A549 (cell line): ENCODE measurements around the gene SCUBE1. TPM values are rescaled to one million over a fixed set of nuclear protein-coding genes. Genes with fewer than 3 reads are reported as not detected.

Experiments
- ATAC-seq, 2 experiments: fragments of 200-7000 bp in 1 of 2; fragments of >200 bp in 1 of 2; cut with Nextera tagmentation in 1 of 2; cut with Tn5 transposase in 1 of 2; 3 replicates each; pipeline versions ENCODE4 v1.8.0 to v1.9.1; 2018 to 2020; ENCODE audit warnings: mild to moderate bottlenecking in 1 of 2, moderate library complexity in 1 of 2
- CTCF ChIA-PET: fragments of 300-600 bp; sonication (Branson Sonifier 250); formaldehyde crosslinking; extraction: SDS; loops from one replicate; lab custom pipeline; 2021; ENCODE audit warnings: antibody characterized with exemption, inconsistent platforms; lab: Yijun Ruan, JAX
- POLR2A ChIA-PET: fragments of 350-600 bp; formaldehyde crosslinking; extraction: SDS; loops from one replicate; lab custom pipeline; 2021; ENCODE audit warnings: antibody characterized with exemption, inconsistent platforms; lab: Yijun Ruan, JAX
- DNase-seq, 2 experiments: peaks; one replicate each; pipeline versions ENCODE4 v3.0.0 to v3.0.0-alpha.2; 2011 to 2016; ENCODE audit warnings: low read depth in 1 of 2, low spot score in 1 of 2
- FAIRE-seq: peaks from 2 replicates; lab custom pipeline; 2011; peaks lifted over from hg19 to GRCh38; lab: Jason Lieb, UNC
- H3K27ac ChIP-seq, 2 experiments: fragments of >200 bp; sonication (Bioruptor Twin); formaldehyde crosslinking; 3 replicates each; pipeline ENCODE4 v1.5.1; 2016 to 2017
- H3K4me1 ChIP-seq: fragments of >200 bp; sonication (Bioruptor Twin); formaldehyde crosslinking; 3 replicates; pipeline ENCODE4 v1.6.1; 2016
- H3K4me2 ChIP-seq: fragments of >200 bp; sonication (Bioruptor Twin); formaldehyde crosslinking; 3 replicates; pipeline ENCODE4 v1.6.1; 2016
- H3K4me3 ChIP-seq: fragments of >200 bp; sonication (Bioruptor Twin); formaldehyde crosslinking; 3 replicates; pipeline ENCODE4 v1.5.1; 2016
- H3K9me3 ChIP-seq: fragments of >200 bp; sonication (Bioruptor Twin); formaldehyde crosslinking; 3 replicates; pipeline ENCODE4 v1.6.1; 2016
- ESRRA ChIP-seq: fragments of 150-350 bp; IDR thresholded peaks from 2 replicates; pipeline ENCODE4 v1.6.1; 2014; ENCODE audit warnings: mild to moderate bottlenecking, low read length, borderline replicate concordance
- GATA3 ChIP-seq: IDR thresholded peaks from 2 replicates; pipeline ENCODE4 v1.6.1; 2012; ENCODE audit warnings: borderline replicate concordance
- HDAC2 ChIP-seq: fragments of 200-600 bp; sonication (generic); IDR thresholded peaks from 2 replicates; pipeline ENCODE4 v1.6.1; 2016
- HOXA7 ChIP-seq: fragments of 250-450 bp; sonication (Bioruptor Pico); IDR thresholded peaks from 2 replicates; pipeline ENCODE4 v1.5.0; 2020; ENCODE audit warnings: mild to moderate bottlenecking, moderate library complexity
- JUN ChIP-seq, 2 experiments: fragments of >200 bp; sonication (Bioruptor Twin); formaldehyde crosslinking; IDR thresholded peaks; 2 replicates in 1 of 2; 3 replicates in 1 of 2; pipeline ENCODE4 v1.6.1; 2016 to 2017
- MAFK ChIP-seq: fragments of 450-650 bp; IDR thresholded peaks from 2 replicates; pipeline ENCODE4 v1.6.1; 2014; ENCODE audit not compliant: partially characterized antibody
- MYC ChIP-seq: IDR thresholded peaks from 2 replicates; pipeline ENCODE4 v1.6.1; 2012; ENCODE audit warnings: mild to moderate bottlenecking, inconsistent platforms, low read length, improper control_type of control experiment, borderline replicate concordance
- POLR2A ChIP-seq: IDR thresholded peaks from 2 replicates; pipeline ENCODE4 v1.6.1; 2012; ENCODE audit warnings: mild to moderate bottlenecking, low read length
- SREBF2 ChIP-seq: fragments of 450-650 bp; IDR thresholded peaks from 2 replicates; pipeline ENCODE4 v1.6.1; 2014; ENCODE audit warnings: mild to moderate bottlenecking, moderate library complexity
- TFCP2L1 ChIP-seq: fragments of 250-450 bp; sonication (Bioruptor Pico); IDR thresholded peaks from 2 replicates; pipeline ENCODE4 v1.5.0; 2021; ENCODE audit warnings: mild to moderate bottlenecking
- TP53 ChIP-seq: fragments of 250-450 bp; sonication (Bioruptor Pico); IDR thresholded peaks from 2 replicates; pipeline ENCODE4 v1.5.0; 2021; ENCODE audit warnings: mild to moderate bottlenecking, moderate library complexity
- ZC3H11A ChIP-seq: fragments of 450-650 bp; IDR thresholded peaks from 2 replicates; pipeline ENCODE4 v1.6.1; 2014; ENCODE audit warnings: antibody characterized with exemption, mild to moderate bottlenecking
- ZFP36 ChIP-seq: fragments of 450-650 bp; IDR thresholded peaks from 2 replicates; pipeline ENCODE4 v1.6.1; 2014; ENCODE audit warnings: borderline replicate concordance; ENCODE audit not compliant: partially characterized antibody
- WGBS: methylation state at CpG from one replicate; pipeline ENCODE4 v1.1.6; 2017; ENCODE audit errors: missing lambda C conversion rate; 5-methylcytosine and 5-hydroxymethylcytosine counted together
- polyA plus RNA-seq, 4 experiments: library from polyadenylated mRNA; depleted of rRNA in 3 of 4; stranded (reverse); fragments of >200 nt; fragmentation: RNase III in 1 of 4; extraction: RNeasy Plus Mini Kit Qiagen cat#74134 plus additional on column Dnase treatment in 1 of 4; gene quantifications; 2 replicates in 3 of 4; 3 replicates in 1 of 4; pipeline ENCODE4 v1.2.3, GENCODE V29; 2011 to 2017
- TF ChIP-seq, protein P1 (sequence below): fragments of 450-650 bp; IDR thresholded peaks from 2 replicates; pipeline ENCODE4 v1.6.1; 2014; ENCODE audit warnings: antibody characterized with exemption
- TF ChIP-seq, protein P2 (sequence below): IDR thresholded peaks from 2 replicates; pipeline ENCODE4 v1.6.1; 2012
- TF ChIP-seq, protein P3 (sequence below): fragments of >200 bp; sonication (Bioruptor Twin); formaldehyde crosslinking; IDR thresholded peaks from 3 replicates; pipeline ENCODE4 v1.6.1; 2016
- TF ChIP-seq, protein P4 (sequence below): fragments of 150-350 bp; IDR thresholded peaks from 2 replicates; pipeline ENCODE4 v1.6.1; 2014; ENCODE audit warnings: low read depth, mild to moderate bottlenecking, low read length
- TF ChIP-seq, protein P5 (sequence below): fragments of >200 bp; sonication (Bioruptor Twin); formaldehyde crosslinking; IDR thresholded peaks from 2 replicates; pipeline ENCODE4 v1.6.1; 2016

Gene SCUBE1
- polyA plus RNA-seq, 2 of the 4 experiments (the other 2 are of a cell fraction): 0.01 to 0.12 TPM

DNA sequence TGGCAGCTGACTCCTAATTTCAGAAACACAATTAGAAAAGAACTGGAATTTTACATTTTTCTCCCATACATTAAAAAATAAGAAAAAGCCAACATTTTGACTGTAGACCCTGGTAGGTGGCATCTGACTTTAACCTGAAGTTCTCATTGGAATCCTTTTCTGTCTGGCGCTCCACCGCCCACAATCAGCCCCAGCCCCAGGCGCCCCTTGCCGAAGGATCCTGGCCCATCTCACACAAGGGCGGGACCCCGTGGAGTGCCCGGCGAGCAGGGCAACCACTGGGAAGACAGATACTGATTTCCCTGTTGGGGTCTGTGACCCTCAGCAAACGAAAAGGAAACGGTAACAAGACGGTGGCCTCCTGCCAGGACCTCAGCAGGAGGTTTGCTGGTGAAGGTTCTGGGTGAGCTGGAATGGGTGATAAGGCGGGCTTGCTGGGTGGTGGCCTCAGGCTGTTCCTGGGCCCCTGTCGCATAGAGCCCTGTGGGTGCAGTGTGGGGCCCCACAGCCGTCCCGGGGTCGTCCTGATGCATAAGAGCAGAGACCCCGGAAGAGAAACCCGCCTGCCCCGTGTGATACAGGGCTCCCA, 176.1 kb downstream of the SCUBE1 start:
- ChIA-PET POLR2A (no interaction called here), CTCF (no interaction called here)
- WGBS: 93% methylated on average over 19 of the region's 19 CpGs
- FAIRE-seq (no peak), ATAC-seq (no peak), DNase-seq (no peak)
- H3K9me3 ChIP-seq: no peaks in the 10 kb centered on the region
- no peak overlapping the region for H3K4me2 ChIP-seq
- TF ChIP-seq JUN (IDR thresholded peaks at IDR 0.05) (no peak), GATA3 (no peak), MAFK (no peak)
- no peak overlapping the region for H3K27ac ChIP-seq
- H3K4me1 ChIP-seq: no peaks in the 10 kb centered on the region
- H3K4me3 ChIP-seq: no peak overlapping the region

DNA sequence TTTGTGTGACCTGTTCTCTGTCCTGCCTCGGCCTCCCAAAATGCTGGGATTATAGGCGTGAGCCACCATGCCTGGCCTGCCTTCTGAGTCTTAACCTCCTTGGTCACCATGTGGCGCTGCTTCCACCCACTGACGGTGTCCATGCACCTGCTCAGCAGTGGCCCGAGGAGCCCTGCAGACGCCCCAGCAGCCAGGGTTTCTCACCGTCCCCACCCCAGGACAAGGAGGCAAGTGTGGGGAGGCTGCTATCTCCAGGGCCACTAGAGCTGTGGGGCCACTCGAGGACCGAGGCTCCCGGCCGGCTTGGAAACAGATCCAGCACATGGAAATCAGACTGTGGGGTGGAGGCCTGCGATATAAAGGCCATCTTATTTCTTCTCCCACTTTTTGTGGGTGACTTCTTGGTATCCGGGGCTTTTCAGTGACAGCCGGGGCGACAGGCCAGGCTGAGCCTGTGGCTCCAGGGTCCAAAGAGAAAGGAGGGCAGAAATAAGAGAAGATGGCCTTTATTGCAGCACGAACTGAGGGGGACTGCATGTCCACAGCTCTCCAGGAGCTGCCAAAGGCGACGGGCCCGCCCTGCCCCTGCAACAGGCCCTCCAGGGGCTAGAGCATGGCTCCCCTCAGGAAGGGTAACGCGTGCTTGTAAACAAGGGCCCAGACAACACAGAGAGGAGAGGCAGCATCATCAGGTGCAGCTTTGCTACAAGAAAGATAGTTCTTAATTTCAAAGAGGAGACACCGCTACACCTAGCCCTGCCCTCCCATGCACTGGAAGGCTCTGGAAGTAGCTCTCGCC, 176.8 kb downstream of the SCUBE1 start:
- TF ChIP-seq, protein P1, sequence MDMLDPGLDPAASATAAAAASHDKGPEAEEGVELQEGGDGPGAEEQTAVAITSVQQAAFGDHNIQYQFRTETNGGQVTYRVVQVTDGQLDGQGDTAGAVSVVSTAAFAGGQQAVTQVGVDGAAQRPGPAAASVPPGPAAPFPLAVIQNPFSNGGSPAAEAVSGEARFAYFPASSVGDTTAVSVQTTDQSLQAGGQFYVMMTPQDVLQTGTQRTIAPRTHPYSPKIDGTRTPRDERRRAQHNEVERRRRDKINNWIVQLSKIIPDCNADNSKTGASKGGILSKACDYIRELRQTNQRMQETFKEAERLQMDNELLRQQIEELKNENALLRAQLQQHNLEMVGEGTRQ: no peak
- TF ChIP-seq ZC3H11A: no peak
- TF ChIP-seq, protein P2, sequence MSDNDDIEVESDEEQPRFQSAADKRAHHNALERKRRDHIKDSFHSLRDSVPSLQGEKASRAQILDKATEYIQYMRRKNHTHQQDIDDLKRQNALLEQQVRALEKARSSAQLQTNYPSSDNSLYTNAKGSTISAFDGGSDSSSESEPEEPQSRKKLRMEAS: no peak
- no peak for TF ChIP-seq TP53 (CRISPR knock-in tag)
- no peak for TF ChIP-seq TFCP2L1 (CRISPR knock-in tag)
- TF ChIP-seq HOXA7 (CRISPR knock-in tag): no peak
- TF ChIP-seq ZFP36: no peak
- TF ChIP-seq, protein P3, sequence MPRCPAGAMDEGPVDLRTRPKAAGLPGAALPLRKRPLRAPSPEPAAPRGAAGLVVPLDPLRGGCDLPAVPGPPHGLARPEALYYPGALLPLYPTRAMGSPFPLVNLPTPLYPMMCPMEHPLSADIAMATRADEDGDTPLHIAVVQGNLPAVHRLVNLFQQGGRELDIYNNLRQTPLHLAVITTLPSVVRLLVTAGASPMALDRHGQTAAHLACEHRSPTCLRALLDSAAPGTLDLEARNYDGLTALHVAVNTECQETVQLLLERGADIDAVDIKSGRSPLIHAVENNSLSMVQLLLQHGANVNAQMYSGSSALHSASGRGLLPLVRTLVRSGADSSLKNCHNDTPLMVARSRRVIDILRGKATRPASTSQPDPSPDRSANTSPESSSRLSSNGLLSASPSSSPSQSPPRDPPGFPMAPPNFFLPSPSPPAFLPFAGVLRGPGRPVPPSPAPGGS: no peak
- no peak for TF ChIP-seq POLR2A
- ATAC-seq: no peak
- POLR2A ChIA-PET: interaction anchor here (0.5 kb wide), 1 partner anchor 16 kb away, joined by 3 read pairs; no protein-coding TSS in a partner anchor
- no peak overlapping the region for H3K4me2 ChIP-seq
- no peak overlapping the region for H3K4me3 ChIP-seq
- CTCF ChIA-PET: no interaction called here
- H3K9me3 ChIP-seq: no peaks in the 10 kb centered on the region
- DNase-seq: no peak
- no peaks in the 10 kb centered on the region for H3K4me1 ChIP-seq
- WGBS: 91% methylated on average over 18 of the region's 23 CpGs
- no peak overlapping the region for H3K27ac ChIP-seq
- FAIRE-seq: no peak

DNA sequence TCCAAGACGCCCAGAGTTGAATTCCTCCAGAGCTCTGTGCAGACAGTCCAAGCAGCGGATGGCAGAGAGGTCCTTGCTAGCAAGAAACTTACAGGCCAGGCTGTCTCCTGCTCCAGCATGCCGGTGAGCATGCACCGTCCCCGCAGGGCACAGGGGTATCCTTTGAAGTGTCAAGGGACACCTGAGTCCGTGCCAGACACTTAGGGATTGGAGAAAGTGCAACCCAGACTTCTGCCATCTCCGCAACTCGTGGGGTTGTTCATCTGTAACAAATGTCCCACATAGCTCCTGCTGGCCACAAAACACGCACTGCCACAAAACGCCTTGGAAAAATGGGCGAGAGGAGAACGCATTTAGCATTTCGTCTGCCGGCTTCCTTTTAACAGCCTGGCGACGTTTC, 178.5 kb downstream of the SCUBE1 start:
- no peak overlapping the region for H3K4me3 ChIP-seq
- H3K27ac ChIP-seq: no peak overlapping the region
- WGBS: 77% methylated on average over 14 of the region's 16 CpGs
- DNase-seq (no peak), ATAC-seq (no peak; a peak in 1 of 6 replicates), FAIRE-seq (no peak)
- H3K4me1 ChIP-seq: no peaks in the 10 kb centered on the region
- TF ChIP-seq, protein P4, sequence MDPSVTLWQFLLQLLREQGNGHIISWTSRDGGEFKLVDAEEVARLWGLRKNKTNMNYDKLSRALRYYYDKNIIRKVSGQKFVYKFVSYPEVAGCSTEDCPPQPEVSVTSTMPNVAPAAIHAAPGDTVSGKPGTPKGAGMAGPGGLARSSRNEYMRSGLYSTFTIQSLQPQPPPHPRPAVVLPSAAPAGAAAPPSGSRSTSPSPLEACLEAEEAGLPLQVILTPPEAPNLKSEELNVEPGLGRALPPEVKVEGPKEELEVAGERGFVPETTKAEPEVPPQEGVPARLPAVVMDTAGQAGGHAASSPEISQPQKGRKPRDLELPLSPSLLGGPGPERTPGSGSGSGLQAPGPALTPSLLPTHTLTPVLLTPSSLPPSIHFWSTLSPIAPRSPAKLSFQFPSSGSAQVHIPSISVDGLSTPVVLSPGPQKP: no peak
- TF ChIP-seq MYC: no peak
- TF ChIP-seq HOXA7 (CRISPR knock-in tag): no peak
- TF ChIP-seq, protein P5, sequence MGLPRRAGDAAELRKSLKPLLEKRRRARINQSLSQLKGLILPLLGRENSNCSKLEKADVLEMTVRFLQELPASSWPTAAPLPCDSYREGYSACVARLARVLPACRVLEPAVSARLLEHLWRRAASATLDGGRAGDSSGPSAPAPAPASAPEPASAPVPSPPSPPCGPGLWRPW: no peak
- TF ChIP-seq SREBF2: no peak
- no peak for TF ChIP-seq ZFP36
- no peak for TF ChIP-seq ESRRA
- no peak for TF ChIP-seq HDAC2
- no peak for TF ChIP-seq ZC3H11A
- POLR2A ChIA-PET: no interaction called here
- H3K9me3 ChIP-seq: no peaks in the 10 kb centered on the region
- CTCF ChIA-PET: interaction anchor here (1.1 kb wide), 1 partner anchor 366 kb away, joined by 3 read pairs; no protein-coding TSS in a partner anchor
- H3K4me2 ChIP-seq: no peak overlapping the region
